ENCODE results near the gene PLK2. TPM values are rescaled to one million over a fixed set of nuclear protein-coding genes. Genes with fewer than 3 reads are reported as not detected.

PLK2 gene
- polyA plus RNA-seq, 2 of the 4 experiments (the other 2 are of a cell fraction) = 168 to 230 TPM

- TF ChIP-seq ATOH8 (CRISPR knock-in tag; IDR thresholded peaks at IDR 0.05; ENCODE audit: low read depth) (no peak), RFX5 (IDR thresholded peaks at IDR 0.05) (0 out of 2 replicates have a peak, but pooled peaks have one; percentile 46), HMGXB4 (CRISPR knock-in tag; IDR thresholded peaks at IDR 0.05; ENCODE audit: borderline replicate concordance) (peak; percentile 85; the same call in 1 of the 2 replicates), FOSL2 (IDR thresholded peaks at IDR 0.05) (no peak), FOSL2 (CRISPR knock-in tag; IDR thresholded peaks at IDR 0.05) (no peak), ZSCAN20 (CRISPR knock-in tag; IDR thresholded peaks at IDR 0.05) (peak; percentile 100), CTCF (IDR thresholded peaks at IDR 0.05) (no peak), MAX (IDR thresholded peaks at IDR 0.05) (peak; percentile 89), REST (IDR thresholded peaks at IDR 0.05) (peak; percentile 42; the same call in 1 of the 2 replicates), PHF8 (IDR thresholded peaks at IDR 0.05; ENCODE audit: borderline replicate concordance, low read depth) (peak; percentile 13; the same call in 1 of the 2 replicates), EP300 (IDR thresholded peaks at IDR 0.05) (no peak), ZNF302 (CRISPR knock-in tag; IDR thresholded peaks at IDR 0.05) (no peak)
Observed at GRCh38 chr5:58460002-58460731, at the start of gene PLK2 (continued).

- CTCF ChIA-PET = interaction anchor here (0.6 to 5.6 kb wide), 3 partner anchors 10 to 1679 kb away, joined by 3 to 38 read pairs (median 7); no protein-coding TSS in a partner anchor
- TF ChIP-seq E2F6 (IDR thresholded peaks at IDR 0.05; ENCODE audit: borderline replicate concordance, low read depth) = no peak
- no peak for TF ChIP-seq RCOR1 (IDR thresholded peaks at IDR 0.05; ENCODE audit: low read depth, low read length)
- TF ChIP-seq CEBPB (IDR thresholded peaks at IDR 0.05) = no peak
- no peak for TF ChIP-seq HOXB5 (CRISPR knock-in tag; IDR thresholded peaks at IDR 0.05)
- no peak for TF ChIP-seq EHF (CRISPR knock-in tag; IDR thresholded peaks at IDR 0.05)
- TF ChIP-seq HES2 (IDR thresholded peaks at IDR 0.05) = no peak
- no peak for TF ChIP-seq MAFK (IDR thresholded peaks at IDR 0.05; ENCODE audit: partially characterized antibody)
- no peak for TF ChIP-seq CHD4 (IDR thresholded peaks at IDR 0.05; ENCODE audit: borderline replicate concordance)
- no peak for TF ChIP-seq GATA3 (IDR thresholded peaks at IDR 0.05; ENCODE audit: borderline replicate concordance)
- TF ChIP-seq ELK1 (IDR thresholded peaks at IDR 0.05; ENCODE audit: low read depth, low read length) = no peak
- no peak for TF ChIP-seq JUN (IDR thresholded peaks at IDR 0.05)
- no peak for TF ChIP-seq EHMT2 (IDR thresholded peaks at IDR 0.05; ENCODE audit: low read depth)
- no peak for TF ChIP-seq ZC3H11A (IDR thresholded peaks at IDR 0.05)
- no peak for TF ChIP-seq TFCP2L1 (CRISPR knock-in tag; IDR thresholded peaks at IDR 0.05)
- no peak for TF ChIP-seq NR3C1 (IDR thresholded peaks at IDR 0.05)
Observed at GRCh38 chr5:58507715-58508114, 47.8 kb upstream of the PLK2 start.

More at GRCh38 chr5:58507715-58508114, 47.8 kb upstream of the PLK2 start:
- FAIRE-seq (no peak), DNase-seq (ENCODE audit: low read depth in 1 of 2, low spot score in 1 of 2) (no peak), ATAC-seq (no peak)
- POLR2A ChIA-PET = no interaction called here
- Histone ChIP-seq H3K4me2 (no peak overlapping the region), H3K4me3 (no peak overlapping the region), H3K9me3 (no peaks in the 10 kb centered on the region), H3K27ac (no peak overlapping the region), H3K4me1 (no peaks in the 10 kb centered on the region)
- WGBS (ENCODE audit: missing lambda C conversion rate) = 25% methylated on average over 4 of the region's 4 CpGs

Data from A549 (cell line).